HEK293T (cell line): ENCODE results near the gene ADAMTS10.
A peak's percentile ranks its signal among the peaks of the same experiment; 100 is the strongest.

ENCODE experiments used
- CTCF ChIA-PET: fragments of 350-600 bp; formaldehyde crosslinking; extraction: SDS; loops from one replicate; lab custom pipeline; 2021; ENCODE audit warnings: antibody characterized with exemption, inconsistent platforms; lab: Yijun Ruan, JAX
- POLR2A ChIA-PET: fragments of 350-600 bp; formaldehyde crosslinking; extraction: SDS; loops from one replicate; lab custom pipeline; 2020; ENCODE audit warnings: antibody characterized with exemption, inconsistent platforms; lab: Yijun Ruan, JAX
- DNase-seq: peaks from one replicate; pipeline ENCODE4 v3.0.0; 2012; ENCODE audit warnings: mixed read lengths; ENCODE audit errors: extremely low spot score
- ARNT ChIP-seq: fragments of 450-650 bp; IDR thresholded peaks from 2 replicates; pipeline ENCODE4 v1.6.1; 2017; ENCODE audit warnings: mild to moderate bottlenecking
- BHLHE40 ChIP-seq: fragments of 450-650 bp; IDR thresholded peaks from 2 replicates; pipeline ENCODE4 v1.6.1; 2016; ENCODE audit warnings: mild to moderate bottlenecking, moderate library complexity, borderline replicate concordance
- CTBP1 ChIP-seq: fragments of 450-650 bp; IDR thresholded peaks from 2 replicates; pipeline ENCODE4 v1.6.1; 2016; ENCODE audit warnings: borderline replicate concordance
- ELF4 ChIP-seq: fragments of 450-650 bp; IDR thresholded peaks from 2 replicates; pipeline ENCODE4 v1.6.1; 2017; ENCODE audit warnings: antibody characterized with exemption
- FOXA1 ChIP-seq: fragments of 450-650 bp; IDR thresholded peaks from 2 replicates; pipeline ENCODE4 v1.6.1; 2016; ENCODE audit warnings: mild to moderate bottlenecking
- FOXK2 ChIP-seq: fragments of 450-650 bp; IDR thresholded peaks from 2 replicates; pipeline ENCODE4 v1.6.1; 2016; ENCODE audit warnings: mild to moderate bottlenecking
- FOXM1 ChIP-seq: fragments of 450-650 bp; IDR thresholded peaks from 2 replicates; pipeline ENCODE4 v1.6.1; 2017; ENCODE audit warnings: mild to moderate bottlenecking, borderline replicate concordance
- HDGF ChIP-seq: fragments of 450-650 bp; IDR thresholded peaks from 2 replicates; pipeline ENCODE4 v1.6.1; 2017; ENCODE audit warnings: antibody characterized with exemption, borderline replicate concordance
- L3MBTL2 ChIP-seq: fragments of 450-650 bp; conservative IDR thresholded peaks from 2 replicates; pipeline ENCODE4 v1.6.1; 2016; ENCODE audit warnings: mild to moderate bottlenecking
- LEF1 ChIP-seq: fragments of 450-650 bp; IDR thresholded peaks from 2 replicates; pipeline ENCODE4 v1.6.1; 2017; ENCODE audit warnings: mild to moderate bottlenecking, borderline replicate concordance
- NFRKB ChIP-seq: fragments of 450-650 bp; IDR thresholded peaks from 2 replicates; pipeline ENCODE4 v1.6.1; 2016; ENCODE audit warnings: mild to moderate bottlenecking, moderate library complexity
- SP1 ChIP-seq: fragments of 450-650 bp; IDR thresholded peaks from 2 replicates; pipeline ENCODE4 v1.6.1; 2017
- SUZ12 ChIP-seq: fragments of 450-650 bp; IDR thresholded peaks from 2 replicates; pipeline ENCODE4 v1.6.1; 2016; ENCODE audit warnings: mild to moderate bottlenecking
- TARDBP ChIP-seq: fragments of 450-650 bp; IDR thresholded peaks from 2 replicates; pipeline ENCODE4 v1.6.1; 2016
- ZNF384 ChIP-seq: fragments of 450-650 bp; IDR thresholded peaks from 2 replicates; pipeline ENCODE4 v1.6.1; 2016
- TF ChIP-seq, protein P1 (sequence below): fragments of 450-650 bp; IDR thresholded peaks from 2 replicates; pipeline ENCODE4 v1.6.1; 2016

Gene ADAMTS10

DNA sequence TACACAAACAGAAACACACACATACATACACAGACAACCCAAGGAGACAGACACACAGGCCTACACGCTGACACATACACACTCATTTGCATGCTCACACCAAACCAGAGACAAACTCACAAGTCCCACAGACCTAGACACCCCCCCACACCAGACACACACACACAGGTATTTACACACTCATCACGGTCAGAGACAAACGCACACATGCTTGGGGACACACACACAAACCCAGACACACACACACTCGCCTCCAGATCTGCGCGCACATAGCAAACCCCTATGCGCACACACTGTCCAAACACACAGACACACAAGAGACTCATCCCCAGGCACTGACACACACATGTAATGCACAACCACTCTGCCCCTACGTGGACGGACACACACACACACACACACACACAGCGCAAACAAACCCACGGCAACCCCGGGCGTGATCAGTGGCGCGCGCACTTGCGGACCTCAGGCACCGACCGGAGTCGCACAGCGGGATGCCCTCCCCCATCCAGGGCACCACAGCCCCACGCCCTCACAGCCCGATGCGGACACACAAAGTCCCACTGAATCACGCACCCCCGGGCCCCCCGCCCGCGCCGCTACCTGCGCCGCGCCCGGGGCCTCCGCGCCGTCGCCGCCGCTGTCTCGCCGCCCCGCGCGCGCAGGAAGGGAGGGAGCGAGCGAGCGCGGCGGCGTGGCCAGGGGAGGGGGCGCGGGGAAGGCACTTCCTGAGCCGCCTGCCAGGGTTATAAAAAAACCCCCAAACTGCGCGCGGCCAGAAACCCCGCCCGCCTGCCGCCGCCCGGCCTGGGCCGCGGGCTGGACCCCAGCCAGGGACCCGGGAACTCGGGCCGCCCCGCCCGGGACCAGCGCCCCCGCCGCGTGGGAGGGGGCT, at the start of gene ADAMTS10:
ADAMTS10 (minus strand) TSS at position 675 of the 895 bp plus-strand sequence. CDS start 5,005 bp downstream, outside the sequence.
- ChIA-PET CTCF (no interaction called here), POLR2A (no interaction called here)
- DNase-seq = peak; percentile 34
- TF ChIP-seq L3MBTL2 = no peak
- TF ChIP-seq ARNT = peak; percentile 10; the same call in 1 of the 2 replicates
- no peak for TF ChIP-seq FOXM1
- no peak for TF ChIP-seq FOXK2
- peak; percentile 54; the same call in 1 of the 2 replicates for TF ChIP-seq TARDBP
- TF ChIP-seq SUZ12 = no peak
- no peak for TF ChIP-seq NFRKB
- TF ChIP-seq BHLHE40 = no peak
- TF ChIP-seq LEF1 = no peak

DNA sequence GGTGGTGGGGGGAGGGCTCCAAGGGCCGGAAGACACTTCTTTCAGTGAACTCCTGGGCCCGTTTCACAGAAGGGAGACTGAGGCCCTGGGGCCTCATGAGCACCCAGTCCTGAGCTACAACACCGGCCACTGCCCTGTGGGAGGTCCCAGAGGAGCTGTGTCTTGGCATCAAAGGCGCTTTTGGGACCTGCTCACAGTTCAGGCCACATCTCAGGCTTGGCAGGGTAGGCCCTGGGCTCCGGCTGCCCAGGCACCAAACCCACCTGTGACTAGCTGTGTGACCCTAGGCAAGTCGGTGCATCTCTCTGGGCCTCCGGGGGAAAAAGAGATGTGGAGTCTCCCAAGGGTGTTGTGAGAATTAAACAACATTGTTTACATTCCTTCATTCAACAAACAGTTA, 49.4 kb upstream of the ADAMTS10 start:
- ChIA-PET POLR2A (no interaction called here), CTCF (no interaction called here)
- DNase-seq = no peak
- no peak for TF ChIP-seq BHLHE40
- no peak for TF ChIP-seq NFRKB
- TF ChIP-seq FOXM1 = no peak
- TF ChIP-seq ARNT = no peak
- no peak for TF ChIP-seq TARDBP
- TF ChIP-seq, protein P1, sequence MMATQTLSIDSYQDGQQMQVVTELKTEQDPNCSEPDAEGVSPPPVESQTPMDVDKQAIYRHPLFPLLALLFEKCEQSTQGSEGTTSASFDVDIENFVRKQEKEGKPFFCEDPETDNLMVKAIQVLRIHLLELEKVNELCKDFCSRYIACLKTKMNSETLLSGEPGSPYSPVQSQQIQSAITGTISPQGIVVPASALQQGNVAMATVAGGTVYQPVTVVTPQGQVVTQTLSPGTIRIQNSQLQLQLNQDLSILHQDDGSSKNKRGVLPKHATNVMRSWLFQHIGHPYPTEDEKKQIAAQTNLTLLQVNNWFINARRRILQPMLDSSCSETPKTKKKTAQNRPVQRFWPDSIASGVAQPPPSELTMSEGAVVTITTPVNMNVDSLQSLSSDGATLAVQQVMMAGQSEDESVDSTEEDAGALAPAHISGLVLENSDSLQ = no peak
- no peak for TF ChIP-seq ZNF384
- TF ChIP-seq ELF4 = no peak
- no peak for TF ChIP-seq LEF1

DNA sequence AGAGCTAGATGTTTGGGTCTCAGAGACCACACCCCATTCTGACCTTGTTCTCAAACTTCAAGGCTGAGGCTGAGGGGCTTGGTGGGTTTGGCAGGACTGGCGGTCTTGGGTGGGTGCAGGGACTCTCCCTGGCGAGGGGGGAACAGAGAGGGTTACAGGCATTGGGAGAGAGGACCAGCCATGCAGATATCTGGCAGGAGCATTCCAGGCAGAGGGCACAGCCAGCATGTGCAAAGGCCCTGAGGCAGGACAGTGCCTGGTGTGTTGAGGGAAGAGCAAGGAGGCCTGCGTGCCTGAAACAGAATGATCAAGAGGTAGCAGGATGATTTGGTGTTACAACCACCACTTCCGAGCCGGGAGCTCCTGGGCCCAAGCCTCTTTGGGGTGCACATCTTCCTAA, 47.4 kb upstream of the ADAMTS10 start:
- CTCF ChIA-PET = no interaction called here

DNA sequence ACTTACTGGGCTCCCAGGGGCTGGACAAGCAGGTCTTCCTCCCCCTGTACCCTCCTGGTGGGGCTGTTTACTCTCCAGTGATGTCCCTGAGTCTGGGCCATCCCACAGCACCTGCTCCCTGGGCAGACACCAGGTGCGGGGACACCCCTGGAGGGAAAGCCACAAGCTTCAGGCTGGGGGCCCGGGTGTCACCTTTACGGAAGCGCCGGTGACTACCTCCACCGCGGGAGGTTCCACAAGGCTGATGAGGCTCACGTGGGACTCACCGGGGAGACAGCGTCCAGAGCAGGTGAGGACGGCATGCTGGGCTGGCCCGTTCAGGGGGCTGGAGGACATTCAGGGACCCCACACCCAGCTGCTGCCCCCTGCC, 44.8 kb upstream of the ADAMTS10 start:
- ChIA-PET POLR2A (no interaction called here), CTCF (interaction anchor here (2.6 kb wide), 1 partner anchor 39 kb away, joined by 19 read pairs; no protein-coding TSS in a partner anchor)
- TF ChIP-seq ARNT = no peak
- no peak for TF ChIP-seq ZNF384
- TF ChIP-seq HDGF = no peak
- no peak for TF ChIP-seq FOXK2
- TF ChIP-seq SUZ12 = no peak
- no peak for TF ChIP-seq BHLHE40
- TF ChIP-seq FOXM1 = no peak
- TF ChIP-seq TARDBP = no peak
- TF ChIP-seq L3MBTL2 = no peak
- no peak for TF ChIP-seq FOXA1
- no peak for TF ChIP-seq SP1
- no peak for TF ChIP-seq CTBP1
- TF ChIP-seq, protein P1 = no peak
- TF ChIP-seq ELF4 = no peak
- no peak for TF ChIP-seq NFRKB
- TF ChIP-seq LEF1 = no peak
- no peak for DNase-seq

More for the DNA sequence above, 47.4 kb upstream of the ADAMTS10 start:
- TF ChIP-seq FOXA1 (no peak), NFRKB (no peak), HDGF (no peak), FOXK2 (no peak), SUZ12 (no peak), SP1 (no peak), TARDBP (no peak), ELF4 (no peak), CTBP1 (no peak), BHLHE40 (no peak), LEF1 (no peak), ARNT (no peak)
- TF ChIP-seq, protein P1 = no peak
- POLR2A ChIA-PET = no interaction called here
- no peak for DNase-seq

DNA sequence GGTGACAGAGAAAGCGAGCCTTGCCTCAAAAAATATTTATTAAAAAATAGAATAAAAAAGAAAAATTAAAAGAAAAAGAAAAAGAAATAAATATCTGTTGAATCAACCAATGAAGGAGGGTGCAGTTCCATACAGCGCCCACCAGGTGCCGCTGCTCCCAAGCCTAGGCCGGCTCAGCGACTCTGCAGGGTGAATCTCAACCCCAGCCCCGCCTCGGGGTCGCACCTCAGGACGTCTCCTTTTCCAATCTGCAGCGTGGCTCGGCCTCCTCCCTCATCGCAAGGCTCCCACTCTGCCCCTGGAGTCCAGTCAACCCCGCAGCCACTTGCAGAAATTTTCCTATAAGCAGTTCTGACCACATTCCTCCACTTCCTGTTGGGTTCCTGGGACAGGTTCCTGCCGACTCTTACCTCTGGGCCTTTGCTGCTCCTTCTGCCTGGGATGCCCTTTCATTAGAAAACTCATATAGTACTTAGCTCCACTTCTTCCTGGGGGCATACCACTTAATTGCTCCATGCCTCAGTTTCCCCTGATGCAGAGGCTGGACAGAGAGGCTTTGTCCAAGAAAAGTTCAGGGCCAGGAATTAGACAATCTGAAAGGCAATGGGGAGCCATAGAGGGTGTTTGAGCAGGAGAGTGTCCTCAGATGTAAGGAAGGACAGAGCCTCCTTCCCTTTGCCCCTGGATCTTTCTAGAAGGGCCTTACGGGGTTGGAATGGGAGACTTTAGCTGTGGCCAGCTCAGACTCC, 44.2 kb upstream of the ADAMTS10 start:
- TF ChIP-seq TARDBP = no peak
- TF ChIP-seq SP1 = no peak
- TF ChIP-seq FOXA1 = no peak
- TF ChIP-seq, protein P1 = no peak
- TF ChIP-seq ZNF384 = no peak
- ChIA-PET POLR2A (no interaction called here), CTCF (interaction anchor here (0.6 to 2.6 kb wide), 4 partner anchors 39 to 420 kb away, joined by 4 to 19 read pairs (median 4); no protein-coding TSS in a partner anchor)
- peak; percentile 83 for DNase-seq
